Erythroblast (primary cell): ENCODE measurements around the gene PSMG3.

Source experiments
- GATA1 ChIP-seq: IDR thresholded peaks from 2 replicates; pipeline ENCODE4 v1.6.1; 2011; ENCODE audit warnings: low read depth, mild to moderate bottlenecking, control low read depth, low read length, moderate library complexity
- POLR2A ChIP-seq: IDR thresholded peaks from 2 replicates; pipeline ENCODE4 v1.6.1; 2011; ENCODE audit warnings: mild to moderate bottlenecking, low read length

- TF ChIP-seq POLR2A (no peak), GATA1 (no peak)
These were observed 34.8 kb downstream of the PSMG3 start for GRCh38 chr7:1535100-1535458.
